GM04503 (cell line): ENCODE measurements around the gene CKAP2.
"Not testable (repeated sequence)": the region's sequence is repeated elsewhere in the genome, so short reads cannot be mapped to it uniquely, and the experiment has no call there.

Experiments
- DNase-seq: peaks from one replicate; pipeline ENCODE4 v3.0.0-alpha.2; 2012; ENCODE audit warnings: low read depth

The CKAP2 gene

GRCh38 chr13:52452470-52452869, 2.8 kb upstream of the CKAP2 start:
- no peak for DNase-seq

GRCh38 chr13:52454459-52454819, 839 bp upstream of the CKAP2 start:
- DNase-seq, result no peak

GRCh38 chr13:52455677-52456041, 381 bp downstream of the CKAP2 start:
- DNase-seq, result no peak

- no peak for DNase-seq
Measured at GRCh38 chr13:52459668-52460067, 4.4 kb downstream of the CKAP2 start.

GRCh38 chr13:52461265-52461664, 6.0 kb downstream of the CKAP2 start:
- DNase-seq, result no peak

GRCh38 chr13:52463526-52463925, 8.2 kb downstream of the CKAP2 start:
- DNase-seq, result no peak

- not testable (repeated sequence) for DNase-seq
Measured at GRCh38 chr13:52468487-52468886, 13.2 kb downstream of the CKAP2 start.

- DNase-seq, result not testable (repeated sequence)
Measured at GRCh38 chr13:52480677-52481428, 25.6 kb downstream of the CKAP2 start.

- DNase-seq, result not testable (repeated sequence)
Measured at GRCh38 chr13:52487078-52487477, 31.8 kb downstream of the CKAP2 start.

GRCh38 chr13:52488763-52489162, 33.5 kb downstream of the CKAP2 start:
- not testable (repeated sequence) for DNase-seq

- DNase-seq, result not testable (repeated sequence)
Measured at GRCh38 chr13:52491015-52491414, 35.7 kb downstream of the CKAP2 start.

GRCh38 chr13:52494241-52494640, 39.0 kb downstream of the CKAP2 start:
- not testable (repeated sequence) for DNase-seq

GRCh38 chr13:52497979-52498378, 42.7 kb downstream of the CKAP2 start:
- not testable (repeated sequence) for DNase-seq

- not testable (repeated sequence) for DNase-seq
Measured at GRCh38 chr13:52502277-52502676, 47.0 kb downstream of the CKAP2 start.

- DNase-seq, result not testable (repeated sequence)
Measured at GRCh38 chr13:52505843-52506242, 50.6 kb downstream of the CKAP2 start.

- DNase-seq, result not testable (repeated sequence)
Measured at GRCh38 chr13:52509532-52509931, 54.3 kb downstream of the CKAP2 start.

GRCh38 chr13:52510221-52510797, 55.0 kb downstream of the CKAP2 start:
- not testable (repeated sequence) for DNase-seq

GRCh38 chr13:52511598-52511997, 56.3 kb downstream of the CKAP2 start:
- not testable (repeated sequence) for DNase-seq

GRCh38 chr13:52513957-52514596, 58.8 kb downstream of the CKAP2 start:
- not testable (repeated sequence) for DNase-seq

GRCh38 chr13:52523323-52523722, 68.0 kb downstream of the CKAP2 start:
- DNase-seq, result not testable (repeated sequence)
